ENCODE data around the gene ADH7. TPM values are rescaled to one million over a fixed set of nuclear protein-coding genes. Genes with fewer than 3 reads are reported as not detected.
A peak's percentile ranks its signal among the peaks of the same experiment; 100 is the strongest.

Gene ADH7
- total RNA-seq, 1 experiment from 2014 or later = not detected

DNA sequence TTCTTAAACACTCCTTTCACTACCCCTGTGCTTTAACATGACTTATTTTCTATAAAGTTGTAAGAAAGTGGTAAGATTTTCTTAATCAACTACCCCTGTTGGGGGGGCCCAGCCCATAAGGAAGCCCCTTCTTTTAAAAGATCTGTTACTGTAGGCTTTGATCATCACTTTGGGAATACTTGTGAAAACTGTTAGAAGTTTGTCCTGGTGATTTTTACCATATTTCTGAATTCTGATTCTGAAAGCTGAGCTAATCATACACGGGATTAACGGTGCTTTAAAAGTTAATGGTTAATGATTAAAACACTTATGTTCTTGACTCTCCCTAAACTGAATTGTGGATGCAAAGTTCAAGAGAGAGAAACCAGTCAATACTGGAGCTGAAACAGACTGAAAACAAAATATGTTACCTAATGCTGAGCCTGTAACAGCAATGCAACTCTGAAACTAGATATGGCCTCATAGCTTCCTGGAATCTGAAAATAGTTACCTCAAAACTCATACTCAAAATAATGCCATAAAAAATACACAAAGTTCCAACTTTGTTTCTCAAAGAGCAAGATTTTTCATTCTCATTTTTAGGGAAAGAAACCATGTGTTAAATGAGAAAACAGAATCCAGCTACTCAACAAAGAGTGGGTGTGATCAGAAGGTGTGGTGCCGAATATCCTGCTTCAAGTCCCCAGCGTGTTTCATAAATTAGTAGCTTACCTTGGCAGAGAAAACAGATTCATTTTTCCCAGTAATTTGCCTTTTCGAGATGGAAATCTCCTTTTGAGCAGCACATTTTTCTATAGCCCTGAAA is 31.6 kb downstream of the ADH7 start:
- H3K27me3 ChIP-seq (replicated peaks; ENCODE audit: control insufficient read depth, insufficient read depth, low read length) = no peaks in the 10 kb centered on the region
- Mint-ChIP-seq H3K36me3 (ENCODE audit: insufficient read depth, unreplicated experiment) (no peaks in the 10 kb centered on the region), H3K4me1 (ENCODE audit: low read depth, unreplicated experiment) (peaks cover 11% of the 10 kb centered on the region), H3K4me3 (ENCODE audit: unreplicated experiment) (peak overlapping the region; percentile 7), H3K27ac (ENCODE audit: unreplicated experiment) (peak overlapping the region; percentile 66), H3K27me3 (ENCODE audit: insufficient read depth, unreplicated experiment) (no peaks in the 10 kb centered on the region), H3K9me3 (ENCODE audit: unreplicated experiment) (no peaks in the 10 kb centered on the region)
- TF ChIP-seq, protein P1, sequence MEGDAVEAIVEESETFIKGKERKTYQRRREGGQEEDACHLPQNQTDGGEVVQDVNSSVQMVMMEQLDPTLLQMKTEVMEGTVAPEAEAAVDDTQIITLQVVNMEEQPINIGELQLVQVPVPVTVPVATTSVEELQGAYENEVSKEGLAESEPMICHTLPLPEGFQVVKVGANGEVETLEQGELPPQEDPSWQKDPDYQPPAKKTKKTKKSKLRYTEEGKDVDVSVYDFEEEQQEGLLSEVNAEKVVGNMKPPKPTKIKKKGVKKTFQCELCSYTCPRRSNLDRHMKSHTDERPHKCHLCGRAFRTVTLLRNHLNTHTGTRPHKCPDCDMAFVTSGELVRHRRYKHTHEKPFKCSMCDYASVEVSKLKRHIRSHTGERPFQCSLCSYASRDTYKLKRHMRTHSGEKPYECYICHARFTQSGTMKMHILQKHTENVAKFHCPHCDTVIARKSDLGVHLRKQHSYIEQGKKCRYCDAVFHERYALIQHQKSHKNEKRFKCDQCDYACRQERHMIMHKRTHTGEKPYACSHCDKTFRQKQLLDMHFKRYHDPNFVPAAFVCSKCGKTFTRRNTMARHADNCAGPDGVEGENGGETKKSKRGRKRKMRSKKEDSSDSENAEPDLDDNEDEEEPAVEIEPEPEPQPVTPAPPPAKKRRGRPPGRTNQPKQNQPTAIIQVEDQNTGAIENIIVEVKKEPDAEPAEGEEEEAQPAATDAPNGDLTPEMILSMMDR (IDR thresholded peaks at IDR 0.05; ENCODE audit: insufficient read depth in 1 of 2, low read depth in 1 of 2, low read length in 1 of 2, severe bottlenecking in 1 of 2, unreplicated experiment in 1 of 2) = no peak
- H3K4me3 ChIP-seq (ENCODE audit: low read depth, low read length) = no peak overlapping the region
- no peaks in the 10 kb centered on the region for H3K9me3 ChIP-seq
- no peaks in the 10 kb centered on the region for H3K36me3 ChIP-seq (ENCODE audit: control insufficient read depth, insufficient read depth, low read length)
- ChIA-PET CTCF (interaction anchor here (0.6 to 1.2 kb wide), 3 partner anchors 60 to 408 kb away, joined by 3 to 4 read pairs (median 4); partner anchors contain the start of genes ADH4 and METAP1), POLR2A (interaction anchor here (0.6 kb wide), 1 partner anchor 376 kb away, joined by 5 read pairs; no protein-coding TSS in a partner anchor)
- BruUV-seq (replicated peaks) = no TSS peak
- peaks cover 23% of the 10 kb centered on the region for H3K4me1 ChIP-seq
- intact Hi-C loops (cut with micrococcal nuclease; ENCODE audit: unreplicated experiment) = loop anchor here (2.0 kb wide), 2 partner anchors 59 to 203 kb away; no protein-coding TSS in a partner anchor
- DNase-seq = no peak

DNA sequence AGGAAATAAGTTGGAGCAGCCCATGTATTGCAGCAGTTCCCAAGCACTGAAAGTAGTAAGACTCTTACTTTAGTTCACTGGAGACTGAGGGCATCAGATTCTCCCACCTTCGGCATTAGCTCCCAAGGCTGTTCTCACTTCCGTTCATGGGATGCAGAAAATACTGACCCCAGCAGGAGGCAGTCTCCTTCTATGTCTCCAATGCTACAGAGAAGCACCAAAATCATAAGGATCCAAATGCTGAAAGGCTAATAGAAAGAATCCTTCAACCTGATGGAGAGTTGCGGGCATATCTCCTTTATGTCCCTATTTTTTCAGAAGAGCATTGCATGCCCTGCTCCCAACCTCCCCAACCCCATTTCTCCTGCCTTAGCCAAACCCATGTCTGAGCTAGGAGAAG is 32.4 kb downstream of the ADH7 start:
- POLR2A ChIA-PET = no interaction called here
- TF ChIP-seq, protein P1 (IDR thresholded peaks at IDR 0.05; ENCODE audit: insufficient read depth in 1 of 2, low read depth in 1 of 2, low read length in 1 of 2, severe bottlenecking in 1 of 2, unreplicated experiment in 1 of 2) = no peak
- H3K9me3 Mint-ChIP-seq (ENCODE audit: unreplicated experiment) = no peaks in the 10 kb centered on the region
- BruUV-seq (replicated peaks) = no TSS peak
- CTCF ChIA-PET = interaction anchor here (0.6 to 1.2 kb wide), 3 partner anchors 61 to 408 kb away, joined by 3 to 4 read pairs (median 4); partner anchors contain the start of genes ADH4 and METAP1
- H3K9me3 ChIP-seq = no peaks in the 10 kb centered on the region
- no peak overlapping the region for H3K4me3 Mint-ChIP-seq (ENCODE audit: unreplicated experiment)
- H3K4me1 ChIP-seq = peaks cover 23% of the 10 kb centered on the region
- H3K27me3 Mint-ChIP-seq (ENCODE audit: insufficient read depth, unreplicated experiment) = no peaks in the 10 kb centered on the region
- H3K27me3 ChIP-seq (replicated peaks; ENCODE audit: control insufficient read depth, insufficient read depth, low read length) = no peaks in the 10 kb centered on the region
- H3K36me3 ChIP-seq (ENCODE audit: control insufficient read depth, insufficient read depth, low read length) = no peaks in the 10 kb centered on the region
- intact Hi-C loops (cut with micrococcal nuclease; ENCODE audit: unreplicated experiment) = no loop called here
- peaks cover 11% of the 10 kb centered on the region for H3K4me1 Mint-ChIP-seq (ENCODE audit: low read depth, unreplicated experiment)
- H3K4me3 ChIP-seq (ENCODE audit: low read depth, low read length) = no peak overlapping the region
- no peak overlapping the region for H3K27ac Mint-ChIP-seq (ENCODE audit: unreplicated experiment)
- DNase-seq = no peak
- H3K36me3 Mint-ChIP-seq (ENCODE audit: insufficient read depth, unreplicated experiment) = no peaks in the 10 kb centered on the region

DNA sequence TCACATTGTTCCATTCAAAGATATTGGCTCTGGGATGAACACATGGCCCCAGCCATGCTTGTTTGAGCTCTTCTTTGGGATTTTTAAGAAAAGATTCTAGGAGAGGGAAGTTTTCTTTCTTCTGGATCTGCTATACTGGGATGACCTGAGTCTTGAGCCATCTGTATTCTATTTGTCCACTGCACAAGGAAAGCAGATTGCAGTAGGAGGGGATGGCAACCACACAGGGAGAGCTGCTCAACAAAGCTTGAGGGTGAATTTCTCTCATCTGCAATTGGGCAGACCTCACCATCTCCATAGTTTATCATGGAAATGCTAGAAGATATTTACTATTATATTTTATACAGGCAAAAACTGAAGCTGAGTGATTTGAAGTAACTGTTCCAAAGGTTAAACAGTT is 34.3 kb downstream of the ADH7 start:
- no peaks in the 10 kb centered on the region for H3K36me3 ChIP-seq (ENCODE audit: control insufficient read depth, insufficient read depth, low read length)
- intact Hi-C loops (cut with micrococcal nuclease; ENCODE audit: unreplicated experiment) = no loop called here
- BruUV-seq (replicated peaks) = no TSS peak
- H3K27ac Mint-ChIP-seq (ENCODE audit: unreplicated experiment) = no peak overlapping the region
- H3K4me3 Mint-ChIP-seq (ENCODE audit: unreplicated experiment) = no peak overlapping the region
- H3K4me3 ChIP-seq (ENCODE audit: low read depth, low read length) = no peak overlapping the region
- no peaks in the 10 kb centered on the region for H3K9me3 Mint-ChIP-seq (ENCODE audit: unreplicated experiment)
- no peaks in the 10 kb centered on the region for H3K27me3 ChIP-seq (replicated peaks; ENCODE audit: control insufficient read depth, insufficient read depth, low read length)
- no peaks in the 10 kb centered on the region for H3K27me3 Mint-ChIP-seq (ENCODE audit: insufficient read depth, unreplicated experiment)
- TF ChIP-seq, protein P1 (IDR thresholded peaks at IDR 0.05; ENCODE audit: insufficient read depth in 1 of 2, low read depth in 1 of 2, low read length in 1 of 2, severe bottlenecking in 1 of 2, unreplicated experiment in 1 of 2) = no peak
- peaks cover 10% of the 10 kb centered on the region for H3K4me1 Mint-ChIP-seq (ENCODE audit: low read depth, unreplicated experiment)
- DNase-seq = no peak
- peaks cover 23% of the 10 kb centered on the region for H3K4me1 ChIP-seq
- no peaks in the 10 kb centered on the region for H3K9me3 ChIP-seq
- H3K36me3 Mint-ChIP-seq (ENCODE audit: insufficient read depth, unreplicated experiment) = no peaks in the 10 kb centered on the region
- CTCF ChIA-PET = no interaction called here
- POLR2A ChIA-PET = no interaction called here

Measured in Caco-2 (cell line).